K562 (cell line): ENCODE data around the gene NOA1. TPM values are rescaled to one million over a fixed set of nuclear protein-coding genes. Genes with fewer than 3 reads are reported as not detected.

Source experiments
- BDP1 ChIP-seq: IDR thresholded peaks from 3 replicates; pipeline ENCODE4 v1.6.1; 2011; ENCODE audit not compliant: insufficient read length, insufficient read depth
- ERF ChIP-seq: fragments of 450-650 bp; formaldehyde crosslinking; IDR thresholded peaks from 2 replicates; pipeline ENCODE4 v1.4.0; 2020; ENCODE audit warnings: mild to moderate bottlenecking, mixed read lengths
- HDAC2 ChIP-seq: fragments of 450-650 bp; IDR thresholded peaks from 2 replicates; pipeline ENCODE4 v1.6.1; 2016; ENCODE audit warnings: mild to moderate bottlenecking
- HDAC6 ChIP-seq: IDR thresholded peaks from 2 replicates; pipeline ENCODE4 v1.6.1; 2012; ENCODE audit warnings: low read depth, mild to moderate bottlenecking, control low read depth, inconsistent platforms, low read length, moderate library complexity
- HDAC8 ChIP-seq: fragments of 450-650 bp; IDR thresholded peaks from 2 replicates; pipeline ENCODE4 v1.6.1; 2016; ENCODE audit warnings: mild to moderate bottlenecking, missing genetic modification characterization, moderate library complexity, missing compliant biosample characterization
- IFI16 ChIP-seq: fragments of 250-450 bp; sonication (Bioruptor Pico); IDR thresholded peaks from 2 replicates; pipeline ENCODE4 v2.1.2; 2022; ENCODE audit warnings: mild to moderate bottlenecking, inconsistent platforms
- KLF16 ChIP-seq: IDR thresholded peaks from 2 replicates; pipeline ENCODE4 v1.6.1; 2016; ENCODE audit warnings: antibody characterized with exemption
- RB1 ChIP-seq: fragments of 450-650 bp; IDR thresholded peaks from 2 replicates; pipeline ENCODE4 v1.6.1; 2017; ENCODE audit warnings: low read depth, mild to moderate bottlenecking
- SAFB ChIP-seq: fragments of 200-400 bp; formaldehyde crosslinking; IDR thresholded peaks from 2 replicates; pipeline ENCODE4 v1.6.1; 2017; ENCODE audit warnings: low read depth, low read length, borderline replicate concordance
- SRSF1 ChIP-seq: fragments of 200-400 bp; formaldehyde crosslinking; IDR thresholded peaks from 2 replicates; pipeline ENCODE4 v1.6.1; 2017; ENCODE audit warnings: mild to moderate bottlenecking, low read depth, low read length, moderate library complexity
- TCF7L2 ChIP-seq: fragments of 150-350 bp; IDR thresholded peaks from 2 replicates; pipeline ENCODE4 v1.6.1; 2016; ENCODE audit warnings: low read depth, mild to moderate bottlenecking, low read length, moderate library complexity
- ZNF133 ChIP-seq: fragments of 250-450 bp; sonication (Bioruptor Pico); IDR thresholded peaks from 2 replicates; pipeline ENCODE4 v1.4.0; 2020; ENCODE audit warnings: mild to moderate bottlenecking
- ZNF134 ChIP-seq: fragments of 250-450 bp; sonication (Bioruptor Pico); conservative IDR thresholded peaks from 2 replicates; pipeline ENCODE4 v1.4.0; 2020
- ZNF140 ChIP-seq: fragments of 250-450 bp; sonication (Bioruptor Pico); IDR thresholded peaks from 2 replicates; pipeline ENCODE4 v1.8.0; 2021; ENCODE audit warnings: moderate library complexity, mild to moderate bottlenecking, inconsistent platforms
- ZNF239 ChIP-seq: fragments of 250-450 bp; sonication (Bioruptor Pico); IDR thresholded peaks from 2 replicates; pipeline ENCODE4 v1.4.0; 2020; ENCODE audit warnings: mild to moderate bottlenecking
- ZNF274 ChIP-seq: IDR thresholded peaks from 2 replicates; pipeline ENCODE4 v1.6.1; 2011; ENCODE audit warnings: low read depth, mild to moderate bottlenecking, low read length, moderate library complexity, borderline replicate concordance
- ZNF707 ChIP-seq: fragments of 250-450 bp; sonication (Bioruptor Pico); conservative IDR thresholded peaks from 2 replicates; pipeline ENCODE4 v1.8.0; 2022; ENCODE audit warnings: inconsistent platforms, mild to moderate bottlenecking, moderate library complexity
- ZZZ3 ChIP-seq: fragments of 450-650 bp; IDR thresholded peaks from 2 replicates; pipeline ENCODE4 v1.6.1; 2016; ENCODE audit warnings: antibody characterized with exemption, mild to moderate bottlenecking, moderate library complexity
- polyA plus RNA-seq, 8 experiments: library from polyadenylated mRNA; depleted of rRNA in 4 of 8; stranded (reverse) in 5 of 8; unstranded in 3 of 8; fragments of >200 nt; fragmentation: Nextera tagmentation in 2 of 8; fragmentation: Illumina TruSeq in 1 of 8; extraction: Ambion mirVana in 2 of 8; extraction: Trizol in 1 of 8; gene quantifications; 2 replicates each; pipeline versions ENCODE4 v1.2.1 to v1.2.3, GENCODE V29; 2011 to 2014; ENCODE audit warnings: inconsistent platforms in 1 of 8, missing spikeins in 1 of 8
- total RNA-seq, 7 experiments: library from RNA; depleted of rRNA in 6 of 7; stranded (reverse); fragments of >200 nt in 6 of 7; fragmentation: Illumina TruSeq in 2 of 7; extraction: Trizol in 2 of 7; gene quantifications; 2 replicates each; pipeline versions ENCODE4 v1.2.1 to v1.2.3, GENCODE V29; 2011 to 2021; ENCODE audit warnings: low replicate concordance in 1 of 7
- TF ChIP-seq, protein P1 (sequence below): fragments of 450-650 bp; formaldehyde crosslinking; IDR thresholded peaks from 2 replicates; pipeline ENCODE4 v1.4.0; 2020; ENCODE audit warnings: mild to moderate bottlenecking, moderate library complexity
- TF ChIP-seq, protein P2 (sequence below): fragments of 250-450 bp; sonication (Bioruptor Pico); IDR thresholded peaks from 2 replicates; pipeline ENCODE4 v1.5.0; 2021; ENCODE audit warnings: mild to moderate bottlenecking, moderate library complexity
- TF ChIP-seq, protein P3 (sequence below): fragments of 450-650 bp; IDR thresholded peaks from 2 replicates; pipeline ENCODE4 v1.6.1; 2016; ENCODE audit warnings: mild to moderate bottlenecking
- TF ChIP-seq, protein P4 (sequence below): fragments of 450-650 bp; IDR thresholded peaks from 2 replicates; pipeline ENCODE4 v1.6.1; 2014; ENCODE audit warnings: low read depth, mild to moderate bottlenecking, moderate library complexity, borderline replicate concordance

NOA1 gene
- total and polyA plus RNA-seq, 9 of the 15 experiments (the other 6 are each of a cell fraction or from before 2014, with no cell fraction given): 2.6 to 26.6 (median 16.7) TPM

DNA sequence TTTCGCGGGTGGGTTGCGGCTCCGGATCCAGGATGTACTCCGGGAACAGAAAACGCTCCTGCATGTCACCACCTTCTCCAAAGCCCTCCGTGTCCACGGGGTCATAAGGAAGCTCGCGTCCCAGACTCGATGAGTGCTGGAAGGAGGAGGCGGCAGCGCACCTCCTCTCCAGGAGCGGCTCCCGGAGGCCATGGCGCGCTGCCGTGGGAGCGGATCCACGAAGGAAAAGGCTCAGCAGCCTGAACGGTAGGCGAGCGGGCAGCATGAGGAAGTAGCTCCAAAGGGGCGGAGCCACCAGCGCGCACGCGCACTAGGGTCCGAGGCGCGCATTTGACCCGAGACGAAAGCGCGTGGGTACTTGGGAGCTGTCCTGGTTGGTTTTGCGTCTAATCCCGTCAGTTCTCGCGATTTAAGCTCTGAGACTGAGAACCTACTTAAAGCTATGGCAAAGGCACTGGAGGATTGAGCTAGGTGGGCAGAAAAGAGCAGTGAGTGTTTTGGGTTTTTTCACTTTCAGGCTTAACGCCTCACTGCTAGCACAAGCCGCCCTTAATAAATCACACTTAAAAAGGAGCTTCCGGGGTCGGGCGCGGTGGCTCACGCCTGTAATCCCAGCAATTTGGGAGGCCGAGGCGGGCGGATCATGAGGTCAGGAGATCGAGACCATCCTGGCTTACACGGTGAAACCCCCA is at the start of gene NOA1 (continued):
- TF ChIP-seq, protein P1, sequence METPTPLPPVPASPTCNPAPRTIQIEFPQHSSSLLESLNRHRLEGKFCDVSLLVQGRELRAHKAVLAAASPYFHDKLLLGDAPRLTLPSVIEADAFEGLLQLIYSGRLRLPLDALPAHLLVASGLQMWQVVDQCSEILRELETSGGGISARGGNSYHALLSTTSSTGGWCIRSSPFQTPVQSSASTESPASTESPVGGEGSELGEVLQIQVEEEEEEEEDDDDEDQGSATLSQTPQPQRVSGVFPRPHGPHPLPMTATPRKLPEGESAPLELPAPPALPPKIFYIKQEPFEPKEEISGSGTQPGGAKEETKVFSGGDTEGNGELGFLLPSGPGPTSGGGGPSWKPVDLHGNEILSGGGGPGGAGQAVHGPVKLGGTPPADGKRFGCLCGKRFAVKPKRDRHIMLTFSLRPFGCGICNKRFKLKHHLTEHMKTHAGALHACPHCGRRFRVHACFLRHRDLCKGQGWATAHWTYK: no peak; the same call in 1 of the 2 replicates
- TF ChIP-seq HDAC8 (tag) (no peak), HDAC6 (no peak), TCF7L2 (no peak), RB1 (no peak), ZNF133 (CRISPR knock-in tag) (no peak), ZZZ3 (no peak), ZNF239 (CRISPR knock-in tag) (no peak), BDP1 (no peak), ZNF140 (CRISPR knock-in tag) (no peak), ERF (CRISPR knock-in tag) (no peak), ZNF134 (CRISPR knock-in tag) (no peak), SRSF1 (no peak), IFI16 (CRISPR knock-in tag) (no peak), SAFB (peak; percentile 79; the same call in 1 of the 2 replicates), ZNF274 (no peak), ZNF707 (CRISPR knock-in tag) (no peak), HDAC2 (peak; percentile 33), KLF16 (no peak)
- TF ChIP-seq, protein P2, sequence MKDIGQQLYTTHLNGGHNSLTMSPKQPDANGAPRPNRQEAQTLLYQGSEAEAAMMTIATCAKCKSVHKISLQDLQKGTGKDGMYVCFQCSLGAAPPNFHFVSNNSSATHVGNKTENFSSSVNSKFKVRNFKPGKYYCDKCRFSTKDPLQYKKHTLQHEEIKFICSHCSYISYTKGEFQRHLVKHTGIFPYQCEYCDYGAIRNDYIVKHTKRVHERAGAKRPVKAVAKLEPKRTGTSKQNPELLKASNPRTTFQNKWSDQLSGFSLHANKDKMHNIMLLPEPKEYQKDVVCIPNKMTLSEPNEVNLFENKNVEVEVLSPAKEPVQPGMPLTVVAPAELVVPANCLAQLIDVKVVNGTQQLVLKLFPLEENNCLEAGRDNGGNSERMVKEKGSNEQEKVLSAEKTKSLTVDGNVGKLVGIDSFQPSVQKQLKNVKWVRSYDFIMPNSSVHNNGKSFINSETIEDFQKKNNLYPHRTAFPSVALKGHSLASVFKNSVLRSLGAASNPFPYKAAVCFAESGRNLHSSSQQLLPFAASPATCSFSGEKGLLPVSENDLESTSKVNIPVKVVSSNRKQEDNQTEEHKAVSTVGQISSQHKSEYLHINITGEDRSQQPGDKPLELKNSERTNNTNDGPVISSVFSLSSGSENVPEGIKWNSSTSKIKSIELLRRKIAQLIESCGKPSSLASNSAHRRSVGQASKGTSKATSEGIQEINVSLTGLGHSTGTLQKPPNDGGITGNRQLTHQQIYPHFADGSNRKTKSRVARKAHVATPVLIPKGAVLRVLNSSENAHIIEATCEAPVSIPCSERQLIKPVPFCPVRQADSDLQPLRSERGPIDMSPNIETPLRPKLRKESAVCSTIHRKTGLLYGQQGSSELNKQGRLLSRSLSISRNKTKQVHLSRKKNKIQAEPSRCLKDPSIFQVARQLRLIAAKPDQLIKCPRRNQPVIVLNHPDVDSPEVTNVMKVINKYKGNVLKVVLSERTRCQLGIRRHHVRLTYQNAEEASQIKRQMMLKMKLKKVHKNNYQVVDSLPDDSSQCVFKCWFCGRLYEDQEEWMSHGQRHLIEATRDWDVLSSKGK (CRISPR knock-in tag): no peak
- TF ChIP-seq, protein P3, sequence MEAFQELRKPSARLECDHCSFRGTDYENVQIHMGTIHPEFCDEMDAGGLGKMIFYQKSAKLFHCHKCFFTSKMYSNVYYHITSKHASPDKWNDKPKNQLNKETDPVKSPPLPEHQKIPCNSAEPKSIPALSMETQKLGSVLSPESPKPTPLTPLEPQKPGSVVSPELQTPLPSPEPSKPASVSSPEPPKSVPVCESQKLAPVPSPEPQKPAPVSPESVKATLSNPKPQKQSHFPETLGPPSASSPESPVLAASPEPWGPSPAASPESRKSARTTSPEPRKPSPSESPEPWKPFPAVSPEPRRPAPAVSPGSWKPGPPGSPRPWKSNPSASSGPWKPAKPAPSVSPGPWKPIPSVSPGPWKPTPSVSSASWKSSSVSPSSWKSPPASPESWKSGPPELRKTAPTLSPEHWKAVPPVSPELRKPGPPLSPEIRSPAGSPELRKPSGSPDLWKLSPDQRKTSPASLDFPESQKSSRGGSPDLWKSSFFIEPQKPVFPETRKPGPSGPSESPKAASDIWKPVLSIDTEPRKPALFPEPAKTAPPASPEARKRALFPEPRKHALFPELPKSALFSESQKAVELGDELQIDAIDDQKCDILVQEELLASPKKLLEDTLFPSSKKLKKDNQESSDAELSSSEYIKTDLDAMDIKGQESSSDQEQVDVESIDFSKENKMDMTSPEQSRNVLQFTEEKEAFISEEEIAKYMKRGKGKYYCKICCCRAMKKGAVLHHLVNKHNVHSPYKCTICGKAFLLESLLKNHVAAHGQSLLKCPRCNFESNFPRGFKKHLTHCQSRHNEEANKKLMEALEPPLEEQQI: no peak
- TF ChIP-seq, protein P4, sequence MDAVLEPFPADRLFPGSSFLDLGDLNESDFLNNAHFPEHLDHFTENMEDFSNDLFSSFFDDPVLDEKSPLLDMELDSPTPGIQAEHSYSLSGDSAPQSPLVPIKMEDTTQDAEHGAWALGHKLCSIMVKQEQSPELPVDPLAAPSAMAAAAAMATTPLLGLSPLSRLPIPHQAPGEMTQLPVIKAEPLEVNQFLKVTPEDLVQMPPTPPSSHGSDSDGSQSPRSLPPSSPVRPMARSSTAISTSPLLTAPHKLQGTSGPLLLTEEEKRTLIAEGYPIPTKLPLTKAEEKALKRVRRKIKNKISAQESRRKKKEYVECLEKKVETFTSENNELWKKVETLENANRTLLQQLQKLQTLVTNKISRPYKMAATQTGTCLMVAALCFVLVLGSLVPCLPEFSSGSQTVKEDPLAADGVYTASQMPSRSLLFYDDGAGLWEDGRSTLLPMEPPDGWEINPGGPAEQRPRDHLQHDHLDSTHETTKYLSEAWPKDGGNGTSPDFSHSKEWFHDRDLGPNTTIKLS: peak; percentile 68; the same call in 1 of the 2 replicates
